Measurements from ENCODE around the gene SMPD3. TPM values are rescaled to one million over a fixed set of nuclear protein-coding genes. Genes with fewer than 3 reads are reported as not detected.

SMPD3 gene
- total and polyA plus RNA-seq, 2 of the 8 experiments (the other 6 are each of a cell fraction or from before 2014, with no cell fraction given): 0.39 to 1.3 TPM

DNA sequence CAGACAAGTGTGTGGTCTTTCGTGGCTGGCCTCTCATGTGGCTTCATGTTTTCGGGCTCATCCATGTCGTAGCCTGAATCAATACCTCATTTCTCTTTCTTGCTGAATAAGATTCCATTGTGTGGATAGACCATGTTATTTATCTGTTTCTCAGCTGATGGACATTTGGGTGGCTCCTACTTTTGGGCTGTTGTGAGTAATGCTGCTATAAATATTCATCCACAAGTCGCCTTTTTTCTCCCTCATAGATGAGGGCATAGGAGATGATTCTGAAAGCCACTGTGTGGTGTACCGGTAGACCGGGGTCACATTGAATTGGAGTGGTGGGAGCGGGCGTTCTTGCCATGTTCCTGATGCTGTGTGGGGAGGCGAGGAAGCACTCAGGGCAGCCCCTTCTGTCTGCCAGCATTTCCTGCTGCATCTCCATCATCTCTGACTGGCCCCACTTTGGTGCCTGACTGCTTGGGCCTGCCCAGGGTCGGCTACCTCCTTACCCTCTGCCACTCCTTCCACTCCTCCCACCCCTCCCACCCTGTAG lies 97.4 kb downstream of the SMPD3 start:
- POLR2A ChIA-PET (ENCODE audit: partially characterized antibody): interaction anchor here (1.2 to 1.6 kb wide), 2 partner anchors 10 to 32 kb away, joined by 3 to 5 read pairs; no protein-coding TSS in a partner anchor
- Histone ChIP-seq H2AFZ (ENCODE audit: low read length) (no peak overlapping the region), H4K91ac (replicated peaks; ENCODE audit: insufficient read length, low read length) (no peak overlapping the region), H3K9ac (replicated peaks in 1 of 4; ENCODE audit: extremely low read depth in 1 of 4, low read depth in 3 of 4, low read length in 3 of 4) (no peak overlapping the region), H3K4me3 (ENCODE audit: extremely low read depth in 1 of 4, insufficient read depth in 2 of 4, low read depth in 3 of 4, low read length in 4 of 4) (no peak overlapping the region), H3K18ac (ENCODE audit: extremely low read depth, low read length) (no peak overlapping the region), H3K23ac (ENCODE audit: insufficient read length) (no peak overlapping the region), H3K14ac (ENCODE audit: insufficient read length) (no peak overlapping the region), H3K4me2 (ENCODE audit: insufficient read depth in 1 of 2, low read depth in 2 of 2, low read length in 2 of 2) (no peak overlapping the region), H2BK12ac (ENCODE audit: low read depth, low read length) (no peak overlapping the region), H3K56ac (replicated peaks; ENCODE audit: insufficient read length, low read depth, low read length) (no peak overlapping the region), H2BK20ac (ENCODE audit: low read length) (no peak overlapping the region), H4K20me1 (replicated peaks in 1 of 2; ENCODE audit: control insufficient read depth in 1 of 2, insufficient read depth in 2 of 2, low read length in 2 of 2) (peaks cover 0 to 11% of the 10 kb centered on the region in 2 experiments), H3K27me3 (replicated peaks in 1 of 4; ENCODE audit: control insufficient read depth in 3 of 4, extremely low read depth in 1 of 4, insufficient read depth in 3 of 4, low read length in 3 of 4) (no peaks in the 10 kb centered on the region; a peak in 1 of 7 replicates), H2BK15ac (ENCODE audit: low read length) (no peak overlapping the region), H2BK120ac (replicated peaks; ENCODE audit: low read depth, low read length) (no peak overlapping the region), H3K23me2 (ENCODE audit: low read depth, low read length) (no peaks in the 10 kb centered on the region), H2BK5ac (ENCODE audit: low read depth, low read length) (no peak overlapping the region), H3K4me1 (replicated peaks in 1 of 4; ENCODE audit: control insufficient read depth in 3 of 4, insufficient read depth in 4 of 4, low read length in 3 of 4) (no peaks in the 10 kb centered on the region), H3K79me2 (ENCODE audit: control insufficient read depth in 1 of 2, insufficient read depth in 2 of 2, low read length in 2 of 2) (no peaks in the 10 kb centered on the region), H3K36me3 (ENCODE audit: control insufficient read depth in 2 of 4, insufficient read depth in 4 of 4, low read length in 3 of 4) (peaks cover 8 to 43% (median 18%) of the 10 kb centered on the region in 4 experiments; a peak in 6 of 8 replicates), H3K79me1 (ENCODE audit: low read depth, low read length) (0 out of 2 replicates have a peak, but pooled peaks cover 2% of the 10 kb centered on the region), H3K27ac (ENCODE audit: low read depth, low read length) (no peak overlapping the region), H3K4ac (replicated peaks; ENCODE audit: insufficient read length, low read depth, low read length) (no peak overlapping the region), H4K8ac (ENCODE audit: extremely low read depth, insufficient read depth, low read length) (no peak overlapping the region), H4K5ac (ENCODE audit: insufficient read length, low read depth, low read length) (no peak overlapping the region), H2AK5ac (ENCODE audit: low read depth, low read length) (no peak overlapping the region), H3K9me3 (ENCODE audit: insufficient read depth in 2 of 2, low read depth in 1 of 2, low read length in 1 of 2) (no peaks in the 10 kb centered on the region)
- FAIRE-seq: no peak
- CTCF ChIA-PET (ENCODE audit: partially characterized antibody): interaction anchor here (0.6 to 0.8 kb wide), 2 partner anchors 9 to 11 kb away, joined by 3 read pairs; no protein-coding TSS in a partner anchor
- no peak for TF ChIP-seq SRF (IDR thresholded peaks at IDR 0.05; ENCODE audit: low read depth, low read length)
- WGBS, 2 experiments (ENCODE audit: extremely low coverage in 1 of 2, insufficient coverage in 1 of 2, insufficient read length in 1 of 2, insufficient replicate concordance in 2 of 2, low coverage in 1 of 2, low lambda C conversion rate in 2 of 2, missing lambda C conversion rate in 1 of 2): 84% methylated on average over 10 of the region's 10 CpGs; no CpG with 5 or more reads in 1 of the 2 experiments
- no peak for DNase-seq (ENCODE audit: low read depth in 1 of 2, low spot score in 2 of 2)
